HCT116 (cell line): ENCODE data around the gene CASP1. TPM values are rescaled to one million over a fixed set of nuclear protein-coding genes. Genes with fewer than 3 reads are reported as not detected.

Experiments
- ATAC-seq: fragments of 200-7000 bp; cut with Tn5 transposase; 2 replicates; pipeline ENCODE4 v1.9.1; 2020; ENCODE audit warnings: mild to moderate bottlenecking, moderate library complexity
- BruUV-seq: library from RNA; stranded (reverse); fragments of 400-500 nt; replicated peaks from 2 replicates; lab custom pipeline; 2021; lab: Mats Ljungman, UMichigan
- CTCF ChIA-PET: fragments of 300-600 bp; sonication (Branson Sonifier 250); formaldehyde crosslinking; loops from one replicate; lab custom pipeline; 2021; ENCODE audit warnings: antibody characterized with exemption; lab: Charles Lee
- POLR2A ChIA-PET: fragments of 300-600, 350-600 bp; sonication (Branson Sonifier 250); formaldehyde crosslinking; loops from one replicate; lab custom pipeline; 2021; ENCODE audit warnings: antibody characterized with exemption; lab: Charles Lee
- RAD21 ChIA-PET, 2 experiments: fragments of 300-600 bp; sonication (Branson Sonifier 250); formaldehyde crosslinking; loops; one replicate each; lab custom pipeline; 2023; ENCODE audit warnings: low total read pairs in 2 of 2; ENCODE audit not compliant: uncharacterized antibody in 2 of 2, unreplicated experiment in 2 of 2, low non-redundant PET in 1 of 2; lab: Charles Lee
- DNase-seq: peaks from one replicate; pipeline ENCODE4 v3.0.0-alpha.2; 2010; ENCODE audit warnings: low read depth, low spot score
- H2AFZ ChIP-seq: fragments of 200-600 bp; shearing (Covaris generic), sonication (generic); 2 replicates; pipeline ENCODE4 v1.6.1; 2017; ENCODE audit warnings: low read depth, mixed run types, mixed read lengths, antibody characterized with exemption, low read length; ENCODE audit not compliant: poor library complexity, severe bottlenecking
- H3K27ac ChIP-seq: 2 replicates; pipeline ENCODE4 v1.5.1; 2012; ENCODE audit warnings: low read depth, low read length
- H3K27me3 ChIP-seq: fragments of 200-600 bp; sonication (generic); 2 replicates; pipeline ENCODE4 v1.6.1; 2016; ENCODE audit warnings: mixed run types, low read length, mixed read lengths; ENCODE audit not compliant: insufficient read depth
- H3K36me3 ChIP-seq, 2 experiments: fragments of 200-500 bp in 1 of 2; fragments of 200-600 bp in 1 of 2; sonication (Bioruptor generic) in 1 of 2; sonication (generic) in 1 of 2; 2 replicates each; pipeline versions ENCODE4 v1.5.1 to v1.6.1; 2014 to 2016; ENCODE audit warnings: low read length in 2 of 2, inconsistent platforms in 1 of 2, mixed read lengths in 1 of 2, mixed run types in 1 of 2; ENCODE audit not compliant: insufficient read depth in 2 of 2, control insufficient read depth in 1 of 2
- H3K4me1 ChIP-seq, 2 experiments: fragments of 200-600 bp in 1 of 2; sonication (generic) in 1 of 2; 2 replicates each; pipeline versions ENCODE4 v1.5.1 to v1.6.1; 2012 to 2017; ENCODE audit warnings: low read length in 2 of 2, inconsistent platforms in 1 of 2, mild to moderate bottlenecking in 1 of 2, mixed read lengths in 1 of 2, mixed run types in 1 of 2, moderate library complexity in 1 of 2; ENCODE audit not compliant: insufficient read depth in 2 of 2, control insufficient read depth in 1 of 2
- H3K4me2 ChIP-seq: fragments of 200-600 bp; sonication (generic); 2 replicates; pipeline ENCODE4 v1.6.1; 2017; ENCODE audit warnings: mixed run types, low read length, mixed read lengths
- H3K4me3 ChIP-seq, 2 experiments: fragments of 200-600 bp in 1 of 2; sonication (generic) in 1 of 2; replicated peaks in 1 of 2; 2 replicates each; pipeline ENCODE4 v1.5.1; 2011 to 2016; ENCODE audit warnings: low read length in 2 of 2, control low read depth in 1 of 2, low read depth in 1 of 2, mild to moderate bottlenecking in 1 of 2, mixed read lengths in 1 of 2, mixed run types in 1 of 2
- H3K79me2 ChIP-seq: fragments of 200-600 bp; sonication (generic); 2 replicates; pipeline ENCODE4 v1.6.1; 2017; ENCODE audit warnings: mild to moderate bottlenecking, mixed run types, low read length, moderate library complexity, mixed read lengths; ENCODE audit not compliant: insufficient read depth
- H3K9ac ChIP-seq: fragments of 200-600 bp; sonication (generic); 2 replicates; pipeline ENCODE4 v1.6.1; 2016; ENCODE audit warnings: low read length, mixed read lengths
- H3K9me2 ChIP-seq: fragments of 200-600 bp; sonication (generic), shearing (Covaris generic); 2 replicates; pipeline ENCODE4 v1.6.1; 2017; ENCODE audit warnings: mixed run types, mild to moderate bottlenecking, moderate library complexity; ENCODE audit not compliant: insufficient read depth
- H3K9me3 ChIP-seq, 2 experiments: fragments of 200-500 bp in 1 of 2; fragments of 200-600 bp in 1 of 2; sonication (Bioruptor generic) in 1 of 2; sonication (generic) in 1 of 2; 2 replicates each; pipeline ENCODE4 v1.6.1; 2014 to 2017; ENCODE audit warnings: low read length in 2 of 2, mixed read lengths in 2 of 2, inconsistent platforms in 1 of 2, low read depth in 1 of 2, mild to moderate bottlenecking in 1 of 2, mixed run types in 1 of 2, moderate library complexity in 1 of 2; ENCODE audit not compliant: control insufficient read depth in 1 of 2, insufficient read depth in 1 of 2
- H4K20me1 ChIP-seq: fragments of 200-600 bp; sonication (generic), shearing (Covaris generic); 2 replicates; pipeline ENCODE4 v1.6.1; 2017; ENCODE audit warnings: mixed run types, mild to moderate bottlenecking, moderate library complexity; ENCODE audit not compliant: insufficient read depth
- EZH2phosphoT487 ChIP-seq: fragments of 200-600 bp; IDR thresholded peaks from 2 replicates; pipeline ENCODE4 v1.6.1; 2018; ENCODE audit warnings: antibody characterized with exemption, borderline replicate concordance
- FOSL1 ChIP-seq: IDR thresholded peaks from 2 replicates; pipeline ENCODE4 v1.6.1; 2012; ENCODE audit warnings: low read depth
- intact Hi-C: fragments of 100-400 bp; cut with micrococcal nuclease; formaldehyde crosslinking; loops from 2 replicates; pipeline ENCODE4 v1.10.0; 2022
- total RNA-seq: library from RNA; stranded (reverse); gene quantifications from one replicate; pipeline ENCODE4 v1.2.1, GENCODE V29; 2021; ENCODE audit not compliant: unreplicated experiment
- TF ChIP-seq, protein P1 (sequence below): IDR thresholded peaks from 2 replicates; pipeline ENCODE4 v1.6.1; 2012; ENCODE audit warnings: low read depth
- TF ChIP-seq, protein P2 (sequence below): IDR thresholded peaks from 2 replicates; pipeline ENCODE4 v1.6.1; 2012

CASP1 gene
- total RNA-seq, 1 experiment from 2014 or later: not detected

- H3K4me2 ChIP-seq: no peak overlapping the region
- CTCF ChIA-PET: no interaction called here
- ATAC-seq (no peak), DNase-seq (no peak)
- POLR2A ChIA-PET: no interaction called here
- intact Hi-C loops: no loop called here
- no peak overlapping the region for H3K27ac ChIP-seq
- H3K9me2 ChIP-seq: no peaks in the 10 kb centered on the region
- no peaks in the 10 kb centered on the region for H3K4me1 ChIP-seq
- no peaks in the 10 kb centered on the region for H4K20me1 ChIP-seq
- no peaks in the 10 kb centered on the region for H3K36me3 ChIP-seq
- H2AFZ ChIP-seq: no peak overlapping the region
- RAD21 ChIA-PET: no interaction called here
- H3K9me3 ChIP-seq: no peaks in the 10 kb centered on the region
- no peak overlapping the region for H3K4me3 ChIP-seq
- no peak overlapping the region for H3K9ac ChIP-seq
- BruUV-seq: no TSS peak
- H3K79me2 ChIP-seq: no peaks in the 10 kb centered on the region
- no peak for TF ChIP-seq FOSL1
- TF ChIP-seq EZH2phosphoT487: no peak
- TF ChIP-seq, protein P1, sequence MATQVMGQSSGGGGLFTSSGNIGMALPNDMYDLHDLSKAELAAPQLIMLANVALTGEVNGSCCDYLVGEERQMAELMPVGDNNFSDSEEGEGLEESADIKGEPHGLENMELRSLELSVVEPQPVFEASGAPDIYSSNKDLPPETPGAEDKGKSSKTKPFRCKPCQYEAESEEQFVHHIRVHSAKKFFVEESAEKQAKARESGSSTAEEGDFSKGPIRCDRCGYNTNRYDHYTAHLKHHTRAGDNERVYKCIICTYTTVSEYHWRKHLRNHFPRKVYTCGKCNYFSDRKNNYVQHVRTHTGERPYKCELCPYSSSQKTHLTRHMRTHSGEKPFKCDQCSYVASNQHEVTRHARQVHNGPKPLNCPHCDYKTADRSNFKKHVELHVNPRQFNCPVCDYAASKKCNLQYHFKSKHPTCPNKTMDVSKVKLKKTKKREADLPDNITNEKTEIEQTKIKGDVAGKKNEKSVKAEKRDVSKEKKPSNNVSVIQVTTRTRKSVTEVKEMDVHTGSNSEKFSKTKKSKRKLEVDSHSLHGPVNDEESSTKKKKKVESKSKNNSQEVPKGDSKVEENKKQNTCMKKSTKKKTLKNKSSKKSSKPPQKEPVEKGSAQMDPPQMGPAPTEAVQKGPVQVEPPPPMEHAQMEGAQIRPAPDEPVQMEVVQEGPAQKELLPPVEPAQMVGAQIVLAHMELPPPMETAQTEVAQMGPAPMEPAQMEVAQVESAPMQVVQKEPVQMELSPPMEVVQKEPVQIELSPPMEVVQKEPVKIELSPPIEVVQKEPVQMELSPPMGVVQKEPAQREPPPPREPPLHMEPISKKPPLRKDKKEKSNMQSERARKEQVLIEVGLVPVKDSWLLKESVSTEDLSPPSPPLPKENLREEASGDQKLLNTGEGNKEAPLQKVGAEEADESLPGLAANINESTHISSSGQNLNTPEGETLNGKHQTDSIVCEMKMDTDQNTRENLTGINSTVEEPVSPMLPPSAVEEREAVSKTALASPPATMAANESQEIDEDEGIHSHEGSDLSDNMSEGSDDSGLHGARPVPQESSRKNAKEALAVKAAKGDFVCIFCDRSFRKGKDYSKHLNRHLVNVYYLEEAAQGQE: no peak
- TF ChIP-seq, protein P2, sequence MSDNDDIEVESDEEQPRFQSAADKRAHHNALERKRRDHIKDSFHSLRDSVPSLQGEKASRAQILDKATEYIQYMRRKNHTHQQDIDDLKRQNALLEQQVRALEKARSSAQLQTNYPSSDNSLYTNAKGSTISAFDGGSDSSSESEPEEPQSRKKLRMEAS: no peak
- no peaks in the 10 kb centered on the region for H3K27me3 ChIP-seq
These were observed 55.1 kb downstream of the CASP1 start for GRCh38 chr11:104979839-104980238.

Other genes starting within 250 kb of the CASP1 start
- not detected for gene CASP12, start 136.7 kb downstream of the CASP1 start, total RNA-seq
- gene CASP4, start 66.6 kb downstream of the CASP1 start, total RNA-seq: 21.1 TPM
- not detected for gene CASP5, start 12.0 kb downstream of the CASP1 start, total RNA-seq
- gene CARD16, start 10.2 kb upstream of the CASP1 start, total RNA-seq: not detected
- not detected for gene CARD18, start 104.6 kb upstream of the CASP1 start, total RNA-seq